NCI-H774 (cell line): Measurements from ENCODE around the gene ABCC1.
A peak's percentile ranks its signal among the peaks of the same experiment; 100 is the strongest.
"Not testable (repeated sequence)": the region's sequence is repeated elsewhere in the genome, so short reads cannot be mapped to it uniquely, and the experiment has no call there.

ENCODE experiments used
- DNase-seq: peaks from one replicate; lab custom pipeline; 2025; lab: John Stamatoyannopoulos, UW

ABCC1 gene

DNA sequence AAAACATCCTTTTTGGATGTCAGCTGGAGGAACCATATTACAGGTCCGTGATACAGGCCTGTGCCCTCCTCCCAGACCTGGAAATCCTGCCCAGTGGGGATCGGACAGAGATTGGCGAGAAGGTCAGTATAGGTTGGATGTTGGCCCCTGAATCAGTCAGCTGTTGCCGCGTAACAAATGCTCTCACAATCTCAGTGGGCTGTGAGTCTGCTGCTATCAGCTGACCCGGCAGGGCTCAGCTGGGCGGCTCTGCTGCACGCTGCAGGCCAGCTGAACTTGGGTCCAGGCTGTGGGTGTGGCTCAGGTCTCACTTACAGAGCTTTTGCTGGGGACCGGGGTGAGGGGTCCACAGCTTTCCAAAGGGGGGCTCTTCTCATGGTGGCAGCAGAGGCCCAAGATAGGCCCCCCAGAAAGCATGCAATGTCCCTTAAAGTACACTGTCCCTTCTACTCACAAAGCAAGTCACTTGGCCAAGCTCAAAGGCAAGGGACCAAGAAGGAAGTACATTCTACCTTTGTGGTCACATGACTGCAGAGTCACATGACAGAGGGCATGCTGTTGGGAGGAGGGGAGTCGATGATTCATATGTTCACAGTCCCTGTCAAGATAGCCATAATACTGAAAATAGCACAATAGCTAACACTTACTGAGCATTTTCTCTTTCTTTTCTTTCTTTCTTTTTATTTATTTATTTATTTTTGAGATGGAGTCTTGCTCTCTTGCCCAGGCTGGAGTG is 134.2 kb downstream of the ABCC1 start:
- no peak for DNase-seq

DNA sequence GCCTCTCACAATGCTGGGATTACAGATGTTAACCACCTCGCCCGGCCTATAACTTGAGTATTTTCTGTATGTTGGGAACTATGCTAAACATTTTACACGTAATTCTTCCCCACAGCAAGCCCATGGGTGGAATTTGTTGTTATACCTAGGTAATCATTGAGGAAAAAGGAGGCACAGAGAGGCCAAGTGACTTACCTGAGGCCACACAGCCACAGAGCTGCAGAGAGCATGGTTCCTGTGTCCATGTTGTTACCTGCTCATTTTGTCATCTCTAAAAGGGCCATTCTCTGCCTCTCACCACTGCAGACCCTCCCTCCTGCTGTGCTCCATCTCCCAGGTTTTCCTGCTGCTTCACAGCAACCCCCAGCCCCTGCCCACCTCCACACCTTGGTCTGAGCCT is 135.5 kb downstream of the ABCC1 start:
- DNase-seq: no peak

DNA sequence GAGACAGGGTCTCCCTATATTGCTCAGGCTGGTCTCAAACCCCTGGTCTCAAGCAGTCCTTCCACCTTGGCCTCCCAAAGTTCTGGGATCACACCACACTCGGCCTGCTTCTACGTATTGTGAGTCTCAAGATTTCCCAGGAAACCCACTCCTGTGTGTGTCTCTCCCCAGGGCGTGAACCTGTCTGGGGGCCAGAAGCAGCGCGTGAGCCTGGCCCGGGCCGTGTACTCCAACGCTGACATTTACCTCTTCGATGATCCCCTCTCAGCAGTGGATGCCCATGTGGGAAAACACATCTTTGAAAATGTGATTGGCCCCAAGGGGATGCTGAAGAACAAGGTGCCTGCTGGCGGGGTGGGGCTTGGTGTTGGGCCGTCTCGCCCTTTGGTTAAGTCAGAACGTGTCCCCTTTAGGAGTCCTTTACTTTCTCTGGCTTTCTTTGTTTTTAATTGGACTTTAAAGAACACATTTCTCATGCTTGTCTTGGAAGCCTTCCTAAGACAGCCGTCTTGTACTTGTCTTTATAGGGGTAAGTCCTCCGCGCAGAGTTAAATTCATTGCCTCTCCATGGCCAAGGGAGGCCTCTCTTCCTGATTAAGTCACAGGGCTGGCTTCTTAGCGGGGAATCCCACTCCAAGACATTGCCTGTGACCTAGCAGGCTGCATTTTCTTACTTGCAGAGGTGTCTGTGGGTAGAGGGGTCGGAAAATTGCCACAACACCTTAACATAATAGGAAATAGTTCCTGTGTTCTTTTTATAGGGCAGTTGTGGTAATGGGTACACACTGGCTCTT is 137.4 kb downstream of the ABCC1 start:
- DNase-seq: no peak

GRCh38 chr16:16090238-16090637 is 140.8 kb downstream of the ABCC1 start:
- DNase-seq: no peak

DNA sequence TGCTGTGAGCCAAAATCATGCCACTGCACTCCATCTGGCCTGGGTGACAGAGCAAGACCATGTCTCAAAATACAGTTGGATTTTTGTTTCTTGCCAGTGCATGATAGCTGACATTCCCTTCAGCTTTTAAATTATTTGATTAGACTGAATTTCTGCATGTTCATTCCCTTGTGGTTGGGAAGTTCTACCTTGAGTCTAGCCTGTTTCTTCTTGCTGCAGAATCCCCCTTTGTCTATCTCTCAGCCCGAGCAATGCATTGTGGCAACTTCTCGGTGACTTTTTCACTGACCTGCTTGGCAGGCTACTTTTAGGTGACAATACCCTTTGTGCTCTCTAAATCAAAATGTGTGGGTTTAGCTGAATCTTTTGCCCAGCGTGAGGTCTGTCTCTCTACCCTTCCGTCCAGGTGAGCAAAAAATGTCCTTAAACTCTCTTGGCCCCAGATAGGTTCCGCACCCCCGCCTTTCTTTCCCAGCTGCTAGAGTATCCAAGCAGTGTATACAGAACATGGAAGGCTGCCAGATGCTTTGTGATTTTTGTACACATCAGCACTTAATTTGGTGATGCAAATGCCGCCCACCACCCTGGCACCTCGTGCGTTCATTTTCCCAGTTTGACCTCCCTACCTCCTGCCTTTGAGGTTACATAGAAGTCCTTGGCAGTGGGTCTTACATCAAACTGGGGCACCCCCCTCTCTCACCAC is 143.7 kb downstream of the ABCC1 start:
- DNase-seq: peak; percentile 51

GRCh38 chr16:16093628-16094332 is 144.4 kb downstream of the ABCC1 start:
- no peak for DNase-seq

- no peak for DNase-seq
Measured at GRCh38 chr16:16095646-16096045, 146.2 kb downstream of the ABCC1 start.

DNA sequence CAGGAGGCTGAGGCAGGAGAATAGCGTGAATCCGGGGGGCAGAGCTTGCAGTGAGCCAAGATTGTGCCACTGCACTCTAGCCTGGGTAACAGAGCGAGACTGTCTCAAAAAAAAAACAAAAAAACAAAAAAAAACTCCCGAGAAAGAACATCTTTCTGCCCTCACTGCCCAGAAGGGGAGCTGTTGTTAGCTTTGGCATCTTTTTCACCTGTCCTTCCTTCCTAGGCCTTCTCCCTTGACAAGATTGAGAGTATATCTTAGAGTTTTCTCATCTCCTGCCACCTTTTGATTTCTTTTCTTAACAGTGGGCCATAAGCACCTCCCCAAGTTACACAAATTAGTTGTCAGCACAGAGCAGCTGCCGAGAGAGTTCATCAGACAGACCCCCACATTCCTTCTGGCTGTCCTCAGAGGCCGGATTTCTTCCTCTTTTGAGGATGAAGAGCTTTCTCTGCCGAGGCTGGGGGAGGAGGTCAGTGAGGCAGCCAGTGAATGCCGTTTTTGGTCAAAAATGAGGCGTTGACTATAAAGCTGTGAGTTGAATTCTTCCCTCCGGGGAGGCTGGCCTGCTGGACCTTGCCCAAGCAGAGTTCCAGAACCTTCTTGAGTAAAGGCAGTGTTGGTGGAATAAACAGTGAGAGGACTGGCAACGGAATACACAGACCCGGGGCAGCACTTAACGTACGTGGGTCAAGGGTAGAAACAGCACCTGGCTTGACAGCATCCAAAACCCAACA is 146.9 kb downstream of the ABCC1 start:
- DNase-seq: peak; percentile 13

DNA sequence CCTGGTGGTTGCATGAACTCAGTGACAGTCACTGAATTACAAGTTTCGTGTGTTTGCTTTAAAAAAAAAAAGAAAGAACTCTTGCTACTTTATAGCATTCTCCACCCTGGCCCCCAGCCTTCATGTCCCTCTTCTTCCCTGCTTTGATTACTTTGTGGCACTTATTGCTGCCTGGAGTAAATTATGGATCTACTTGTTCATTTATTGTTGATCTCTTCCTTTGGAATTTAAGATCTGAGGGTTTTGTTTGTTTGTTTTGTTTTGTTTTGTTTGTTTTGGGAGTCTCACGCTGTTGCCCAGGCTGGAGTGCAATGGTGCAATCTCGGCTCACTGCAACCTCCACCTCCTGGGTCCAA is 147.4 kb downstream of the ABCC1 start:
- no peak for DNase-seq

- DNase-seq: no peak
Measured at GRCh38 chr16:16099320-16099719, 149.9 kb downstream of the ABCC1 start.

GRCh38 chr16:16100631-16101030 is 151.2 kb downstream of the ABCC1 start:
- no peak for DNase-seq

- no peak for DNase-seq
Measured at GRCh38 chr16:16101585-16101984, 152.2 kb downstream of the ABCC1 start.

DNA sequence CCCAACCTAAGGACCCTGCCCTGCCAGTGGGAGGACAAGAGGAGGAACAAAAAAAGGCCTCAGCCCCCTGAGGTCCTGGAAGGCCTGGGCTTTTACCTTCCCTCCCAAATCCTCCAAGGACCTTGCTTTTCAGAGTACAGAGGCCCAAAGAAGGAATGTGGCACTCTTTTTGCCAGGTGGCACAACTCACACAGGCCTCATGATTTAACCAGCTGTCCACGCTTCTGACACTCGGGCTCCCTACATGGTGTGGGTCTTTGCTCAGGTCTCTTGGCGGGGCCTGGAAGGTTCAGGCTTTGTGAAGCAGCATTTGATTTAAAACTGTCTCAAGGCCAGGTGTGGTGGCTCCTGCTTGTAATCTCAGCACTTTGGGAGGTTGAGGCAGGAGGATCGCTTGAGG is 153.3 kb downstream of the ABCC1 start:
- no peak for DNase-seq

DNA sequence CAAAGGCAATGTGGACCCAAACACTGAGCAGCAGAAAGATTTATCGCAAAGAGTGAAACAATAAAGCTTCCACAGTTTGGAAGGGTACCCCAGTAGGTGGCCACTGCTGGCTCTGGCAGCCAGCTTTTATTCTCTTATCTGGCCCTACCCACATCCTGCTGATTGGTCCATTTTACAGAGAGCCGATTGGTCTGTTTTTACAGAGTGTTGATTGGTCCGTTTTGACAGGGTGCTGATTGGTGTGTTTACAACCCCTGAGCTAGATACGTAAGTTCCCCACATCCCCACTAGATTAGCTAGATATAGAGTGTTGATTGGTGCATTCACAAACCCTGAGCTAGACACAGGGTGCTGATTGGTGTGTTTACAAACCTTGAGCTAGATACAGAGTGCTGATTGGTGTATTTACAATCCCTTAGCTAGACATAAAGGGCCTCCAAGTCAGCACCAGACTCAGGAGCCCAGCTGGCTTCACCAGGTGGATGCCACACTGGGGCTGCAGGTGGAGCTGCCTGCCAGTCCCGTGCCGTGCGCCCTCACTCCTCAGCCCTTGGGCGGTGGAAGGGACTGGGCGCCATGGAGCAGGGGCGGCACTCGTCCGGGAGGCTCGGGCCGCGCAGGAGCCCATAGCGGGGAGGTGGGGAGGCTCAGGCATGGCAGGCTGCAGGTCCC is 154.9 kb downstream of the ABCC1 start:
- DNase-seq: not testable (repeated sequence)

DNA sequence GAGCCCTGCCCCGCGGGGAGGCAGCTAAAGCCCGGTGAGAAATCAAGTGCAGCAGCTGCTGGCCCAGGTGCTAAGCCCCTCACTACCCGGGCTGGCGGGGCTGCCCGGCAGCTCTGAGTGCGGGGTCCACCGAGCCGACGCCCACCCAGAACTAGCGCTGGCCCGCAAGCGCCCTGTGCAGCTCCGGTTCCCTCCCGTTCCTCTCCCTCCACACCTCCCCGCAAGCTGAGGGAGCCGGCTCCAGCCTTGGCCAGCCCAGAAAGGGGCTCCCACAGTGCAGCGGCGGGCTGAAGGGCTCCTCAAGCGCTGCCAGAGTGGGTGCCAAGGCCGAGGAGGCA is 155.4 kb downstream of the ABCC1 start:
- not testable (repeated sequence) for DNase-seq

- DNase-seq: no peak
Measured at GRCh38 chr16:16105646-16106045, 156.2 kb downstream of the ABCC1 start.

DNA sequence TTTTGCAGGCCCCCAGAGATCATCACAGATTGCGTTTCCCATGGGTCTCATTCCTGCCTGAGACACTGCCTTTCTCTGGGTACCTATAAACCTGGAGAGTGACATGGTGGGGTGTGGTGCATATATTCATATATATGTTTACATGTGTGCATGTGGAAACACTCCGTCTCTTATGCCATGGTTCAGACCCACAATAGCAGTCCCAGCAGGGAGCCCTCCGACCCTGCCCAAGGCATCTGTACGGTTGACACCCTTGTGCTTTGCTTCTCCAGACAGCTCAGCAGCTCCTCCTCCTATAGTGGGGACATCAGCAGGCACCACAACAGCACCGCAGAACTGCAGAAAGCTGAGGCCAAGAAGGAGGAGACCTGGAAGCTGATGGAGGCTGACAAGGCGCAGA is 157.1 kb downstream of the ABCC1 start:
- DNase-seq: no peak

DNA sequence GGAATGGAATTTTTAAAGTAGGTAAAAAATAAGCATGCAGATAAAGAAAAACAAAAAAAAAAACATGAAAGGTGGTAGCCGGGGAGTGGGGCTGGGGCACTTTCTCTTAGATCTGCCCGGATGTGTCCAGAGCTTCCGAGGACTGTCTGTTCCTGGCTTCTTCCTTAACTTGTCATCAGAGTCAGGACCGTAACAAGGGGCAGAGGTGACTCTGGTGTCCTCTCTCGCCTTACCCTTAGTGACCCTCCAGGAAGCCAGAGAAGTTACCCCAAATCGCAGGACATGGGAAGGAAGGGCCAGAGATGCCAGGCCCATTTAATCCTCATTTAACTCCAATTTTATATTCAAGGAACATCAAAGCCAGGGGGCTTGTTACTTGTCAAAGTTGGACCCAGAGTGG is 158.4 kb downstream of the ABCC1 start:
- no peak for DNase-seq

DNA sequence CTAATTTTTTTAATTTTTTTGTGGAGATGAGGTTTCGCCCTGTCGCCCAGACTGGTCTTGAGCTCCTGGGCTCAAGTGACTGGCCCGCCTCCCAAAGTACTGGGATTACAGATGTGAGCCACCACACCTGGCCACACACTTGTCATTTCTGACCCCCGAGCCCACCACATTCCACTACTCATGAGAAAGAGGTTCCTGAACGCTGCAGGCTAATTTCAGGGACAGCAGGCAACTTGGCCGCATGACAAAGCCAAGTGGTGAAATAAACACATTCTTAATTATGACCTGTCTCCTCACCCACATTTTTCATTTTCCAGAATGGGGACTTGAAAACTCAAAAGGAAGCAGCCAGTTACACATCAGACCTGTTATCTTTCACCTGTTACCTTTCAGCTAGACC is 159.3 kb downstream of the ABCC1 start:
- no peak for DNase-seq

DNA sequence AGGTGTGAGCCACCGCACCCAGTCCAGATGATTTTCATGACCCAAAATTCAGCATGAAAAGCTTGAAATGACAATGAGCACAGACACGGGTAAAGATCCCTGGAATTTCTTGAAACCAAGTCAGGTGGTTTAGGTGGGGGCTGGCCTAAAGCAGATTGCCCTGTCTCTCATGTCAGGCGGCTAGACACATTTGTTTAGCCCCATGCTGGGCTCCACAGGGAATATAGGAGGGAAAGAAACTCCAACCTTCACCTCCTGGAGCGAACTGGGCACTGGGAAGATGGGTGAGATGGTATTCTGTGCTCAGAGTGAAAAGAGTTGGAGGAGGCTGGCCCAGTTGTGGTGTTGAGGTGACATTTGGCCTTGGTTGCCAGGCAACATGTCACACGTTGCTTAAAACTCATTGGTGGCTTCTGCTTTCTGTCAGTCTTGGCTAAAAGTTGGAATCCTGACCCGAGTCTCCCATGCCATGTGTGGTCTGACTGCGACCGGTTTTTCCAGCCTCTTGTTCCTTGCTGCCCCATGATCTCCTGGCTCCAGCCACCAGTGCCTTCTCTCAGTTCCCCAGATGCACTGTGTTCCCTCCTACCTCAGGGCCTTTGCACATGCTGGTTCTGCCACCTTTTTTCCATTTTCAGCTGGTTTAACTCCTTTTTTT is 160.2 kb downstream of the ABCC1 start:
- DNase-seq: no peak

DNA sequence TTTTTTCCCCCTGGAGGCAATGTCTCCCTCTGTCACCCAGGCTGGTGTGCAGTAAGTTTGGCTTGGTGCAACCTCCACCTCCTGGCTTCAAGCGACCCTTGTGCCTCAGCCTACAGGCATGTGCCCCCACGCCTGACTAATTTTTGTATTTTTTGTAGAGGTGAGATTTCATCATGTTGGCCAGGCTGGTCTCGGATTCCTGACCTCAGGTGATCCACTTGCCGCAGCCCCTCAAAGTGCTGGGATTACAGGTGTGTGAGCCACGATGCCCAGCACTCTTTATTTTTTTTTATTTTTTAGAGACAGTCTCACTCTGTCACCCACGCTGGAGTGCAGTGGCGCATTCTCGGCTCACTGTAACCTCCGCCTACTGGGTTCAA is 160.7 kb downstream of the ABCC1 start:
- DNase-seq: no peak
